ENCODE data around the gene PPP2R5E.

DNA sequence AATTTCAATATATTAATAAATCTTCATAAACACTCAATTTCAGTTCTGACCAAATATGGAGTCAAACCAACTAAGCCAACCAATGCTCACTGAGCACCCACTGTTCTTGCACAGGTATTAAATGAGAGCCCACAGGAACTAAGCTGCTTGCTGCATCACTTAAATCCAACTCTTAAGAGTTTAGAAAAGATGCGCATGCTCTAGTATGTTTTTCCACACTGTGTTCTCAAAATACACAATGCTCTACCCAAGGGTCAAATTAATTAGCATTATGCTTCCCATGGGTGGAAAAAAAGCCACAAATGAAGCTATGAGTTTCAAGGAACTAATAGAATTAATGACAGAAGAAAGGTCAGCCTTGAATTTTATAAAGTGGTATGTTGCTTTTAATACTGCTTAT lies 220.7 kb downstream of the PPP2R5E start:
- TF ChIP-seq, protein P1, sequence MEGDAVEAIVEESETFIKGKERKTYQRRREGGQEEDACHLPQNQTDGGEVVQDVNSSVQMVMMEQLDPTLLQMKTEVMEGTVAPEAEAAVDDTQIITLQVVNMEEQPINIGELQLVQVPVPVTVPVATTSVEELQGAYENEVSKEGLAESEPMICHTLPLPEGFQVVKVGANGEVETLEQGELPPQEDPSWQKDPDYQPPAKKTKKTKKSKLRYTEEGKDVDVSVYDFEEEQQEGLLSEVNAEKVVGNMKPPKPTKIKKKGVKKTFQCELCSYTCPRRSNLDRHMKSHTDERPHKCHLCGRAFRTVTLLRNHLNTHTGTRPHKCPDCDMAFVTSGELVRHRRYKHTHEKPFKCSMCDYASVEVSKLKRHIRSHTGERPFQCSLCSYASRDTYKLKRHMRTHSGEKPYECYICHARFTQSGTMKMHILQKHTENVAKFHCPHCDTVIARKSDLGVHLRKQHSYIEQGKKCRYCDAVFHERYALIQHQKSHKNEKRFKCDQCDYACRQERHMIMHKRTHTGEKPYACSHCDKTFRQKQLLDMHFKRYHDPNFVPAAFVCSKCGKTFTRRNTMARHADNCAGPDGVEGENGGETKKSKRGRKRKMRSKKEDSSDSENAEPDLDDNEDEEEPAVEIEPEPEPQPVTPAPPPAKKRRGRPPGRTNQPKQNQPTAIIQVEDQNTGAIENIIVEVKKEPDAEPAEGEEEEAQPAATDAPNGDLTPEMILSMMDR (IDR thresholded peaks at IDR 0.05) = no peak
- no peak for TF ChIP-seq POLR2AphosphoS5 (IDR thresholded peaks at IDR 0.05)
